ENCODE results near the gene SORL1-AS1.

Gene SORL1-AS1

DNA sequence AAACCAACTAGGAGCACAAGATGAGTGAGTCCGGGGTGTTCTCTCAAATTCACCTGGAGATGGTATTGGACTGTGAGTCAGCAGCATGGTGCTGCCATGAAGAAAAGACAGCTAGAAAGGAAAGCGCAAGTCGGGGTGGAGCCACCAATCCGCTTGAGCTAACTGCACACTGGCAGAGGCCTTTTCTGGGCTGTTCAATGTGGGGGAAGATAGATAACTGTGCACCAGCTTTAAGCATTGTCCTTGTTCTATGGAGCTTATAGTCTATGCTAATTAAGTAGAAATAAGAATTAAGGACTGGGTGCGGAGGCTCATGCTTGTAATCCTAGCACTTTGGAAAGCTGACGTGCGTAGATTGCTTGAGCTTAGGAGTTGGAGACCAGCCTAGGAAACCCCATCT lies 21.9 kb upstream of the SORL1-AS1 start:
- no peak for DNase-seq

DNA sequence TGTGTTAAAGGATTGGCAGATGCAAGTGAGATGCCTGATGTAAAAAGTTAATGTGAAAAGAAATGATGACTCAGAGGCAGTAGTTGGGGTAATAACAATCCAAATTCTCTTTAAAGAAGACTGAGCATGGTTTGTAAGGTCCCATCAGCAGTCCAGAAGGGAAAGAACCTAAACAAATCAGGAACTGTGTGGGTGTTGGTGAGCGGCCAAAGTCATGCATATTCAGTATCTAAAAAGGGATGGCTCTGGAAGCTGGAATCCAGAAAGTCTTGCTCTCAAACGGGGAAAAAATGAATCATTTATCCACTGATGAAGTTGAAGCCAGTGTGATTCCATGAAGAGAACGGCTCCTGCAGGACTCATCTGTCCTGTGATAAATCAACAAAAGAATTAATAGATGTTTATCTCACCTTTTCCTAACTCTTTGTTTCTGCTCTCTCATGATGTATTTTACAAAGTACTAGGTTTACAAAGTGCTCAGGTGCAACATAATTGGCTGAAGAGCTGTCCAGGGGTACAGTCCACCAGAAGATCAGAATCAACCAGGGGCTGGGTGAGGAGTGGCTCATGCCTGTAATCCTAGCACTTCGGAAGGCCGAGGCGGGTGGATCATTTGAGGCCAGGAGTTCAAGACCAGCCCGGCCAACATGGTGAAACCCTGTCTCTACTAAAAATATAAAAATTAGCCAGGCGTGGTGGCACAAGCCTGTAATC lies 20.5 kb upstream of the SORL1-AS1 start:
- no peak for DNase-seq

DNA sequence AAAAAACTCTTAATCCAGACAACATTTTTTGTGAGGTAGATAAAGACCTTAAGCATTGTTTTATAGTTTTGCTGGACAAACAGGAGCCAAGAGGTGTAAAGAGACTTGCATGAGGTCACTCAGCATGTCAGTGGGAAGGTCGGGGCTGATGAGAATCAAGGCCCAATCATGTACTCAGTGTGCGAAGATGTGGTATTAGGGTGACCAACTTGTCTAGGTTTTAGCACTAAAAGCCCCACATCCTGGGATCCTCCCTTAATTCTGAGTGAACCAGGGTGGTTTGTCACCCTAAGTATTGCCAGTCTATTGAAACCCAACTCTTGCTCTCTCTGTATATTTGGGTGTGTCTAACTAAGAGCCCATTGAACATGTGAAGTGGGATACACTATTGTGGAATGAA lies 19.5 kb upstream of the SORL1-AS1 start:
- DNase-seq = no peak

DNA sequence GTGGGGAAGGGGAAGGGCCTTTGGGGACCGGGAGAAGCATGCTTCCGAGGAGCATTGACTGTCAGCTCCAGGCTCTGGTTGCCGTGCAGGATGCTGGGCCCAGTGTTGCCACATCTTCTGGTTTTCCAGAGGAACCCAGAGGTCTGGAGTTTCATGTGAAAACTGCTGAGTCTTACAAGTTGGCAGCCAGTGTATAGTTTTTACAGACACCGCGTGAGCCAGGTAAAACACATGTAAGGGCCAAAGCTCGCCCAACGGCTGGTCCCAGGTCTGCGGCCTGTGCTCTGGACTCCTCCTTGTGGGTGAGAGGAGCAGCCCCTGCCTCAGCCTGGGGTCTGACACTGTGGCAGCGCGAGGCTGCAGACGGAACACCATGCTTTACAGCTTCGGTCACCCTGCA lies 18.4 kb upstream of the SORL1-AS1 start:
- no peak for DNase-seq

- no peak for DNase-seq
Measured at GRCh38 chr11:121469910-121470309, 17.1 kb upstream of the SORL1-AS1 start.

- peak in 2 of 4 experiments; percentile 25 to 42 for DNase-seq
Measured at GRCh38 chr11:121467965-121468364, 15.2 kb upstream of the SORL1-AS1 start.

- DNase-seq = no peak
Measured at GRCh38 chr11:121467471-121467870, 14.7 kb upstream of the SORL1-AS1 start.

DNA sequence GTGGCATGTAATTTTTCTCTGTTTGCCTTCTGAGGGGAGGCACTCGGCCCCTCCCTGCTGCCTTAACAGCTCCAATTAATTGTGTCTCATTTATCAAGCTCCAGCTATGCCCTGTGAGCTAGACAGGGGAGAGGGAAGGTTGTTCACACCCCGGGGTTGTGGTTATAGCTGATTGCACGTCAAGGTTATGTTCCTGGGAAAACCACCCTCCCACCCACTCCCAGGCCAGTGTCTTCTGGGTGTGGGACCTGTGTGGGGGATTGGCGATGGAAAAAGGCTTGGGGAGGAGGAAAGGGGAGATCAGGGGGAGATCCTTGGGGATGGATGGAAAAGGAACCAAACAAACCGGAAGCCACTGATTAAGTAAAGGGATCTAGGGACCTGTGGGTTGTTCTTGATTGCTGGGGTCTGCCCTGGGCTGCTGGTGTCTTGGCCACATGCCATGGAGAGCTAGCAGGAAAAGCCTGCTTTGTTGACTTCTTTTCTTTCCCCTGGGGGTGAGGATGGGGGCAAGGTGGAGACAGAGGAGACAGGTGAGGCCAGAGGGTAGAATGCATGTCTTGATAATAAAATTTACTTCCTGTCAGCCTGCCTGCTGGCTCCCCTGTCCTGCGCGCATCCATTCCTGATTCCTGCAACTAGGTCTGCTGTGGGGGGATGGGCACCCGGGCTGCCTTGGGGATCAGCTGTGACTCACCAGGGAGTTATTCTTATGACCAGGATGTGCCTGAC lies 13.5 kb upstream of the SORL1-AS1 start:
- DNase-seq = no peak

DNA sequence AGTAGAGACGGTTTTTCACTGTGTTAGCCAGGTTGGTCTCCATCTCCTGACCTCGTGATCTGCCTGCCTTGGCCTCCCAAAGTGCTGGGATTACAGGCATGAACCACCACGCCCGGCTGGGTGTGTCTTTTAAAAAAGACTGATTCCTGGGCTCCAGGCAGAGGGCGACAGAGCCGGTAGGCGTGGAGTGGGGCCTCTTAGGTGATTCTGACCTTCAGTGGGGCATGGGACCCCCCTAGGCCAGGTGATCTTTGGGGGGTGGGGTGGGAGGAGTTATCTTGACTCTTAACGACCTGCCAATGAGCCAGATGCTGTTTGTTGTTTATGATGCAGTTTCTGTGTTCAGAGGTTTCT lies 12.9 kb upstream of the SORL1-AS1 start:
- no peak for DNase-seq

DNA sequence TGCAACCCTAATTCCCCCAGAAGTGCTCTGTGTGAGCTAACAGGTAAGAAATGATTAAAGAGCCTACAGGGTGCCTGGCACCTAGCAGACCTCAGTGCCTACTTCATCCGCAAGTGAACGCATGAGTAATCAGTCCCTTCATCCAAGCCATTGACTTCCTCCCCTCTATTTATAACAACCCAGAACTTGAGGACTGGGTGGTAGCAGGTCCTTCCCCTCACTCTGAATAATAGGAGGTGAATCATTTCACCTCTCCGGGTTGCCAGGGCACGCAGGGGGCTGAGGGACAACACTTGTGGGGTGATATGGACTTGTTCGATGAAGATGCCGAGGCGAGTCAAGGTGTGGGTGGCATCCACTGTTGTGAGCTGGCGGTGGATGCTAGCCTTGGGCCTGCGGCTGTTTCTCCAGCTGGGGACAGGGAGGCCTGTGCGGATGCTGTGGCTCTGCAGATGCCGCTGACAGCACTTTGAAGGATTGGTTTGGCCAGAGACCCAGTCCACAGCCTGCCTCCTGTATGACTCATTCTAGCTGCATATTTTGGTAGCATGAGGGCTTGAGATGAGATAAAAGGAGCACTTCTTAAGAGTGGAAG lies 11.7 kb upstream of the SORL1-AS1 start:
- peak; percentile 42 to 58 (median 46) for DNase-seq

DNA sequence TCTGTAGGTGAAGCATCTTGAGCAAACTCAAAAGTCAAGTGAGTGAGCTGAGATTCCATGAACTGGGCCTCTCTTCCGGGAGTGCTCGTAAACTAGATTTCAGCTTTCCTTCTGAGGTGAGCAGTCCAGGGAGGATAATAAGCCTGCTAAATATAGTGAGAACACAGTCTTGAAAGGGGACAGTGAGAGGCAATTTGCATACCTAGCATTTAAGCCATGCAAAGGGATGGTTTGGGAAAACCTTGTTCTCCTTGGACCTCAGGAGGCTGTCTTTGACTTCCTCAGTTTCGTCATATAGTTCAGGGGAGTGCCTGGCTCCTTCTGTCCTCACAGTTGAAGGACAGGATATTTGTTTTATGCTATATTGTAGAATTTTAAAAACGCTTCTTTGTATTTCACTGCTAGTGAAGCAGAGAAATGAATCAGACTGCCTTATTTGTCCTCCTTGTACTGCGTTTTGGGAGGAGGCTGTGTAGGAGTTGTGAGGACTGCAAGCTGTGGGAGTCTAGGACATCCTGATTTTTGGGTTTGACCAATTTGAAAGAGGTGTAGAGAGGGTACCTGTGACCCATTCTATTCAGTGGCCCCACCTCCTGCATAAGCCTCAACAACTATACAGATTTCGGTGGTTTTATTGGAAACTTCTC lies 11.0 kb upstream of the SORL1-AS1 start:
- DNase-seq = no peak

DNA sequence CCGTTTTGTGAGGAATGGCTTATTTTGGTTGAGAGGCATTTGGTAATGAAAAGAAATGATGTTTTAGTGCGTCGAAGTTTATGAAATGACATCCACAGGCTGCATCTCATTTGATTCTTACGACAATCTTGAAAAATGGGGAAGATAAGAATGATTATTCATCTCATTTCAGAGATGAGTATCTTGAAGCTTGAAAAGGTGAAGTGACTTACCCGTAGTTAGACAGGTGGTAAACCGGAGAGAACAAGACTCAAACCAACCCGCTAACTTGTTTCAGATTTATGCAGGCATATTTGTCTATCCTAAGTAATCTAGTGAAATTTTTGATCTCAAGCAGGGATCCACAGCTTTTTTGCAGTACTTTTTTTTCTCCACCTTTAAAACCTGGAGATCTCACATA lies 9.1 kb upstream of the SORL1-AS1 start:
- no peak for DNase-seq

DNA sequence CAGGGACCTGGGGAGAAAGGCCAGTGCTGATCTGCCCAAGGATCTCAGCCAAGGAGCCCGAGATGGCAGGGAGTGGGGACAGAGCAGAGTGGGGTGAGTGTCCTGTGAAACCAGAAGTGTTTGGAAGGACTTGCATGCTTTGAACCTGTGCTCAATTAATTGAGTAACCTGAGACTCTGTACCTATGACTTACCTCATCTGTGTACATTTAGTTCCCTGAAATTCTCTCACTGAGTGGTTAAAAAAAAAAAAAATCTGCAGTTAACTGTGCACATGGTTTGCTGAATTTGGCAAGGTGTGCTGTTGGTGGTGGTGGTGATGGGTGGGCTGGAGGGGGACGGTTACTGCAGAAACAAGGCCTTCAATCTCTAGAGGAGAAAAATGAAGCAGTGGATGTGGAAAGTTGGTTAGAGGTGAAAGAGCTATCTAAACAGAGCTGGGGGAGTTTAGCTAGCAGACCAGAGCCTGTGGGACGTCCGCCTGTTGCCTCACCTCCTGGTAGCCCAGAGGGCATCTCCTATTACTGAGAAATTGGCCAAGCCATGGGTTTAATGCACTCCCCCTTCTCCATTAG lies 8.3 kb upstream of the SORL1-AS1 start:
- DNase-seq = no peak

DNA sequence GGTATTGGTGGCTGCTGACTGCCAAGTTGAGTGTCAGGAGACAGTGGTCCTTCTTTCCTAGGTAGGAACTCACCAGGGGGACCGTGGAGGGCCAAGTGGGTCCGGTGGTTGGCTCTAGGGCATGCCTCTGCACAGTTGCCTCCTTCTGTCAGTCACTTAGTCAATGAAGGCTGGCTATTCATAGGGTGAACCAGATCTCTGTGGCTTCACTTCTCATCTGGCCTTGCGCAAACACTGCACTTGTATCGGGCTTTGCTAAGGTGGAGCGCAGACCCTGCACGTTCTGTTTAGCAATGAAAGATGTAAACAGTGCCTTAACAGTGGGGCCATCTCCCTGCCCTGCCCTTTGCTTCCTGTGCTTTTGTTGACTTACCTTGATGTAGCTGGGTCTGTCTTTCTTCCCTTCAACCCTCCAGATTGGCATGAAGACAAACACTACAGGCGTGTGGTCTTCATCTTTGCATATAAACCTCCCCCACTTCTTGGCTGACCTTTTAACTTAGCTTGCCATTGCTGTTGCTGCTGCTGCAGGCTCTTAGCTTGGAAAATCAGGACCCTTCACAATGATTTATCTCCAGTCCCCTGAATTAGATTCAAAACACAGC lies 6.7 kb upstream of the SORL1-AS1 start:
- no peak for DNase-seq

DNA sequence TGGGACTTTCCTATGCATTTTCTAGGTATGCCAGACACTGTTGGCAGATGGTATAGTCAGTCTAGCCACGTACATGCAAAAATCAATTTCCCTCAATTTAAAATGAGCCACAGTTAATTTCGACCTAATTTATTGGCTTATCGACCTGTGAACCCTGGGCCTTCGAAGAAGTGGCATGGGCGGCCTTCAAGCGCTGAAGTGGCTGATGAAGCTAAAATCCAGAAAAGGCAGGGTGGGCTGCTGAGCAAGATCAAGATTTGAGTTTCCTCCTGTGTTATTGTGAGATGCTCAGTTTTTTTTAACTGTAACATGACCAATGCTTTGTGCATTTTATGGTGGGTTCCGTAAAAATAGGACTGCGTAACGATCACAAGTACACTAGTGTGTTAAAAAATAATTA lies 5.8 kb upstream of the SORL1-AS1 start:
- no peak for DNase-seq

- no peak for DNase-seq
Measured at GRCh38 chr11:121456816-121457431, 4.2 kb upstream of the SORL1-AS1 start.

DNA sequence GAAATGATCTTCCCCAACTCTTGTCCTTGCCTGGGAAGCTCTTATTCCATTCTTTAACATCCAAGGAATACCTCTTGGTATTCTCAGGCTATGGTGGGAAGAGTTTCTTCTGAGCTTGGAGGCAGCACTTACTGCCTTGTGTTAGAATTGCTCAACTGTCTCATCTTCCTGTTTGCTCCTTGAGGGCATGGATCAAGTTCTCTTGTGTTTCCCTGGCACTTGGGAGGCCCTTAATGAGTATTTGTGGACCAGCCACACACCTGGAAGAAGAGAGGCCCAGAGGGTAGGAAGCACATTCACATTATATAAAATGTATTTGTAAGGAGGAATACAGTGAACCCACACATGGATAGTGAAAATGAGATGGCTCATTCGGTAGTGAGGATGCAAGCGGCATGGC lies 3.4 kb upstream of the SORL1-AS1 start:
- no peak for DNase-seq

- DNase-seq = no peak
Measured at GRCh38 chr11:121455115-121455514, 2.3 kb upstream of the SORL1-AS1 start.

GRCh38 chr11:121453589-121454299 lies 977 bp upstream of the SORL1-AS1 start:
- no peak for DNase-seq

DNA sequence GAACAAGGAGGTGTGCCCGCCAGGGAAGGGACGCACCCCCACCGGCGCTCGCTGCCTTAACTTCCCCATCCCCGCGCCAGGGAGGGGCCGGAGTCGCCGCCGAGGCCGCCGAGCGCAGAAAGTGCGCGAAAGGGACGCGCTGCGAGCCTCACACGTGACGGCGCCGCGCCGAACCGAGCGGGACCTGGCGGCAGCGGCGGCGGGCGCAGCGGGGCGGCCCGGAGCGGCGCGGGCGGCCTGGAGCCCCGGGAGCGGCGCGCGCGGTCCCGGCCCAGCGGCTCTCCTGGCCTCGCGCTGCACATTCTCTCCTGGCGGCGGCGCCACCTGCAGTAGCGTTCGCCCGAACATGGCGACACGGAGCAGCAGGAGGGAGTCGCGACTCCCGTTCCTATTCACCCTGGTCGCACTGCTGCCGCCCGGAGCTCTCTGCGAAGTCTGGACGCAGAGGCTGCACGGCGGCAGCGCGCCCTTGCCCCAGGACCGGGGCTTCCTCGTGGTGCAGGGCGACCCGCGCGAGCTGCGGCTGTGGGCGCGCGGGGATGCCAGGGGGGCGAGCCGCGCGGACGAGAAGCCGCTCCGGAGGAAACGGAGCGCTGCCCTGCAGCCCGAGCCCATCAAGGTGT lies 670 bp downstream of the SORL1-AS1 start, which contains the start of gene SORL1:
Gene SORL1 (plus strand): TSS at position 329 of the 623 bp plus-strand sequence. CDS start 18 bp downstream, at position 347.
- DNase-seq = peak; percentile 36 to 65 (median 60)
